Posterior vena cava (tissue), 2 donors: Measurements from ENCODE around the gene BRD4. TPM values are rescaled to one million over a fixed set of nuclear protein-coding genes. Genes with fewer than 3 reads are reported as not detected.
A peak's percentile ranks its signal among the peaks of the same experiment; 100 is the strongest.

Source experiments
- DNase-seq: peaks from one replicate; pipeline ENCODE4 v3.0.0-alpha.2; 2020; ENCODE audit warnings: low spot score
- intact Hi-C, 2 donors: fragments of 100-400 bp; cut with DNase I; formaldehyde crosslinking; loops; one replicate each; pipeline versions ENCODE4 v1.14.1 to v1.14.2; 2022 to 2023
- total RNA-seq, 2 donors: library from RNA; stranded (reverse); fragmentation: NEBNext Ultra II Directional; extraction: Animal tissue kit (Norgen Biotek cat#: 25700); gene quantifications; one replicate each; pipeline ENCODE4 v1.2.1, GENCODE V29; 2021
- donor health status: DM: yes; HTN: yes; CAD: no.
- donor health status: DM: yes; HTN: yes; CAD: no.

BRD4 gene
- total RNA-seq, 2 donors from 2014 or later, result 77.5 to 89.6 TPM

DNA sequence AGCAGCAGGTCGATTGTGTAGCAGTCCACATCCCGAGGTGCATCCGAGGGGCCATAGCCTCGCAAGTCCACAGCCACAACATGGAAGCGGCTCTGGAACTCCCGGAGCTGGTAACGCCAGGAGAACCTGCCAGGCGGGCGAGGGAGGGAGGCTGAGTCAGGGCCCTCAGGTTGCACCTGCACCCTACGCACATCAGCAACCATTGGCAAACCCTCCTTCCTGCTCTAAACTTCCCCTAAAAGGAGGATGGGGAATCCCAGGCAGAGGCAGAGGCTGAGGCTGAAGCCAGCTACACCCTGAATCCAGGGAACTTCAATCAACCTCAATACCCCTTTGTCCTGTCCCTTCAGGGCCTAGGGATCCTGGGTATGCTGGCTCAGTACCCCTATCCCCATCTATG is 101.1 kb downstream of the BRD4 start:
- intact Hi-C loops, result loop anchor here in 1 of 2 donors (10.0 kb wide), 1 partner anchor 46 kb away; no protein-coding TSS in a partner anchor

DNA sequence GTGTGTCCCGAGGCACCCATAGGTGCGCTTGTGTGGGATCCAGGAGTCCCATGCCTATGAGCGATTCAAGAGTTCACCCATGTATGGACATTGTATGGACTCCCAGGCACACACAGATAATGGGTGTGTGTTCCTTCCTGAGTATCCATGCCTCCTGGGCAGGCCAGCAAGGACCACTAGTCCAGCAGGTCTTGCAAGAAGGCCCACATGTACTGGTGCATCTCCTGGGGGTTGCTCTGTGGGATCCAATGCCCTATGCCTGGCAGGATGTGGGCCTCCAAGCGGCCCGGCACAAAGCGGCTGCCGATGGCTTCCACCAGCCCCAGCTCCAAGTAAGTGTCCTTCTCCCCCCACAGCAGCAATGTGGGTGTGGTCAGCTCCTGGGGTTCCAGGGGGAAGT is 105.1 kb downstream of the BRD4 start:
- DNase-seq, result no peak
- intact Hi-C loops, result no loop called here

More for the DNA sequence above, 101.1 kb downstream of the BRD4 start:
- no peak for DNase-seq

DNA sequence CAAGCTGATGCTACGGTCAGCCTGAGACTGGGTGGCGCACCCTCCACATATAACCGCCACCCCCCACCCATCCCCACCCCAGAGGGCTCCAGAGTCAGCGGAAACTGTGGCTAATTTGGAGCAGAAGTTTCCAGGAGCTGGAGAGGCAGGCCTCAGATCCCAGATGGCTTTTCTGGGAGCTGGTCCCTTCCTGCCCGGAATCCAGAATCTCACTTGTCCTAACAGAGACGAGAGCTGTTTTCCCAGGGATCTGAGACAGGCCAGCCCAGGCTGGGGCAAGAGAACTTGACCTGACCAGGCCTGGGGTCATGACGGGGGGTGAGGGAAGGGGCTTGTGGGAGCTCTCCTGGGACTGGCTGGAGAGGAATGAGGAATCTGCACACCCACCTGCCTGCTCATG is 106.6 kb downstream of the BRD4 start:
- intact Hi-C loops, result no loop called here
- DNase-seq, result no peak

DNA sequence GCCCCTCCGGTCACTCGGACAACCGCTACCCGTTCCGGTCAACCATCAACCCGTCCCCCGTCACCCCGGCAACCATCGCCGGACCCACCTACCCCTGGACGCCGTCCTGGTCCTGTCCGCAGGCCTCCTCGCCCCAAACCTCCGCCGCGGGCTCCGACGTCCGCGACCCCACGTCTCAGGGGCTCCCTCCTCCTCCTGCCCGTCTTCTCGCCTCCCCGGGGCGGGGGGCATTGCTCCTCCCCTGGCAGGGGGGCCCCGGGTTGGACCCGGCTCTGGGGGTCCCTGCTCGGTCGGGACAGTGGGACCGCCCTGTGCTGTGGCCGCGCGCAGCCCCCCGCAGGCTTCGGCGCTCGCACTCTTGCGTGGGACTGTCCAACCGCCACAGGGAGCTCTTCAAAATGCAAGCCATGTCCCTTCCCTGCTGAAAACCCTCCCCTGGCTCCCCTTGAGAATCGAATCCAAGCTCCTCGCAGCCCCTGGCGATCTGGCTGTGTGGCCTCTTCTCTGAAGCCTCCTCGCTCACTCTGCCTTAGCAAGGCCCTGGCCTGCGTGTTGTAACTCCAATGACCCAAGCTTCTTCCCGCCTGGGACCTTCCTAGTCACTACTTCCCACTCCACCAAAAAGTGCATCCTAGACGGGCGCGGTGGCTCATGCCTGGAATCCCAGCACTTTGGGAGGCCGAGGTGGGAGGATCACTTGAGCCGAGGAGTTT is 108.5 kb downstream of the BRD4 start:
- no peak for DNase-seq
- intact Hi-C loops, result no loop called here

DNA sequence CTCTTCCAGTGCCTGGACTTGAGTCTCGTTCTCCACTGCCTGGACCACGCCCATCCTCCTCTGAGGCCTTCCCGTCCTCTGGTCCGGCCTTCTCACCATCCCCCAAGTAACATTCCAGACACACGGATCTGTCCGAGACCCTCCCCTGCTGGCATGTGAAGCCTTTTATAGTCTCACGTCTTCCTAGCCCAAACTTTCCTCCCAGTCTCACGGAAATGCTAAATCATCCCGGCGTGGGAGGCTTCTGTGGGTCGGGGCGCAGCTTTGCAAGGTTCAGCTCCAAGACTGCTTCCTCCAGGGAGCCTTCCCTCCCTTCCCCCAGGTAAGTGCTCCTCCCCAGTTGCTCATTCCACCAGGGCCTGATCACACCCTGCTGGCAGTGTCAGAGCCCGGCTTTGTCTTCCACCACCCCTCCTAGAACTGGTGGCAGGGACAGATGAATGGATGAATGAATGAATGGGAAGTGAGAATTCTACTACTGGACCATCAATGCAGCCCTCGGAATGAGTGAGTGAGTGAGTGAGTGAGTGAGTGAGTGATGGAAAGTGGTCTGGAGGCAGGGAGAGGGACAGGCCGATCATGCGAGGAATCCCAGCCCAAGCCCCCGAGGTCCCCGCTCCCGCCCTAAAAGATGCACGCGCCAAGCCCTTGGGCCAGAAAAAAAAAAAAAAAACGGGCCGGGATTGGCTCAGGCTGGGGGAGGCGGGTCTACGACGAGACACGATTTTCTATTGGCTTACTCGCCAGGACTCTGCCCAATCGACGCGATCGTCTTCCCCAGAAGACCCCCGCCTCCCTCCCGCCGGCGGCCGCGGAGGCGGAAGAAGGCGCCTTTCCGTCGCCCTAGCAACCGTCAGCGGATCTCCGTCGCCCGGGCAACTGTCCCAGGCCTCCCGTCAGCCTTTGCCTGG is 109.3 kb downstream of the BRD4 start:
- intact Hi-C loops, result no loop called here
- DNase-seq, result peak; percentile 97

DNA sequence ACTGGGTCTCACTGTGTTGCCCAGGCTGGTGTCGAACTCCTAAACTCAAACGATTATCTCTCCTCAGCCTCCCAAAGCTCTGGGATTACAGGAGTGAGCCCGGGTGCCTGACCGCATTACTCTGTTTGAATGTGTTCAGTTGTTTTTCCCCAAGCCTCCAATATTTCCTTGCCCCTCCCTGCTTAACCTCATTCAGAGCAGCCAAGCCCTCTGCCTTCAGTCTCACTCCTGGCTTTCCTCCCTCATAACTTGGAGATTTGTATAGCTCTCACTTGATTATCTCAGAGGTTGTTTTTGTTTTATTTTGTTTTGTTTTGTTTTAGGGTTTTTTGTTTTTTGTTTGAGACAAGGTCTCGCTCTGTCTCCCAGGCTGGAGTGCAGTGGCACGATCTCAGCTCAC is 111.5 kb downstream of the BRD4 start:
- intact Hi-C loops, result no loop called here
- no peak for DNase-seq

DNA sequence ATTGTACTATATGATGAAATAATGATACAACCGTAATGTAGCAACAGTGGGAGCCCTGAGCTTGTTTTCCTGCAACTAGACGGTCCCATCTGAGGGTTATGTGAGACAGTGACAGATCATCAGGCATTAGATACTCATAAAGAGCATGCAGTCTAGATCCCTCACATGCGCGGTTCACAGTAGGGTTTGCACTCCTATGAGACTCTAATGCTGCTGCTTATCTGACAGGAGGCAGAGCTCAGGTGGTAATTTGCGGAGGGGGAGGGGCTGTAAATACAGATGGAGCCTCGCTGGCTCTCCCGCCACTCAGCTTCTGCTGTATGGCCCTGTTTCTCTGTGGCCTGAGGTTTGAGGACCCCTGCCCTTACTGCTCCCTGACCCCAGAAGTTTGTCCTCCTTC is 113.8 kb downstream of the BRD4 start:
- DNase-seq, result no peak

DNA sequence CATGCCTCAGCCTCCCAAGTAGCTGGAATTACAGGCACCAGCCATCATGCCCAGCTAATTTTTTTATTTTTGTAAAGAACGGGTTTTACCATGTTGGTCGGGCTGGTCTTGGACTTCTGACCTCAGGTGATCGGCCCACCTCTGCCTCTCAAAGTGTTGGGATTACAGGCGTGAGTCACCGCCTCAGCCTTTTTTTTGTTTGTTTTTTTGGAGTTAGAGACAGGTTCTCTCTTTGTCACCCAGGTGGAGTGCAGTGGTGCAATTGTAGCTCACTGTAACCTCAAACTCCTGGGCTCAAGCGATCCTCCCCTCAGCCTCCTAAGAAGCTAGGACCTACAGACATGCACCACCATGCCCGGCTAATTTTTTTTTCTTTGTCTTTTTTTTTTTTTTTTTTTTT is 116.0 kb downstream of the BRD4 start:
- no peak for DNase-seq
- intact Hi-C loops, result no loop called here

More for the DNA sequence above, 113.8 kb downstream of the BRD4 start:
- intact Hi-C loops, result no loop called here

DNA sequence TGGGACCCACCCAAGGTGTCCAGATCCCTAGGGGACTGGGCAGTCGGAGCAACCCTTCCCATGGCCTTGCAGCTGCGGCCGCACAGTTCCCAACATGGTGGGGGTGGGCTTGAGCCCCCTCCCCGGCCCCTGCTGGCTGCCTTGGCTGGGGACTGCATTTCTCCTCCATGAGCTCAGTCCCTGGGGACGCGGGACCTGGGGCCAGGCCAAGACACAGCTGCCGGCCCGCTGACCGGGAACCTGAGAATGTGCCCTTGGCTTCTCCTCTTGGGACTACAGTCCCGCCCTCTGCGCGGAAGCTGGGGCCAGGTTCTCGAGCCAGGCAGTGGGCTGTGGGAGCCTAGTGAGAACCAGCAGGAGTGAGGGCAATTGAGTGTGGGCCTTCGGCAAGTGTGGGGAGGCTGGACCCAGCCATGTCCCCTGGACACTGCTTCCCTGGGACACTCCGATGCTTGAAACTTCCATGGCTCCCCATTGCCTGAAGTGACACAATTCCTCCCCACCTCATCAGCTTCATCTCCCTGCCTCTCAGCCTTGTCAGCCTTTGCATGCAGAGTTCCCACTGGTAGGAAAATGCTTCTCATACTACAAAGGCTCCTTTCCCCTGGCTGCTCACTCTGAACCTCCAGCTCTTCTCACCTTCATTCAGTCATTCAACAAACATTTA is 118.5 kb downstream of the BRD4 start:
- DNase-seq, result peak; percentile 92
- intact Hi-C loops, result no loop called here

DNA sequence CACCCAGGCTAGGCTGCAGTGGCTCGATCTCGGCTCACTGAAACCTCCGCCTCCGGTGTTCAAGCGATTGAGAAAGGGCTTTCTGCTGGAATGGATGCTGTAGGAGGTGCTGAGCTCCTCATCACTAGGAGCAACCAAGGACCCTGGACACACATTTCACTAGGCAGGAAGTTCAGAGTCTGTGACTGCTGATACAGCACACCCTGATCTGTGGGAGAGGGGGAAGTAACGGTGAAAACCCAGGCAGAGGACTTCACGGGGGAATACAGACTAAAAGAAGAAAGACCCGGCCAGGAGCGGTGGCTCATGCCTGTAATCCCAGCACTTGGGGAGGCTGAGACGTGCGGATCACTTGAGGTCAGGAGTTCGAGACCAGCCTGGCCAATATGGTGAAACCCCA is 119.6 kb downstream of the BRD4 start:
- DNase-seq, result no peak
- intact Hi-C loops, result no loop called here

DNA sequence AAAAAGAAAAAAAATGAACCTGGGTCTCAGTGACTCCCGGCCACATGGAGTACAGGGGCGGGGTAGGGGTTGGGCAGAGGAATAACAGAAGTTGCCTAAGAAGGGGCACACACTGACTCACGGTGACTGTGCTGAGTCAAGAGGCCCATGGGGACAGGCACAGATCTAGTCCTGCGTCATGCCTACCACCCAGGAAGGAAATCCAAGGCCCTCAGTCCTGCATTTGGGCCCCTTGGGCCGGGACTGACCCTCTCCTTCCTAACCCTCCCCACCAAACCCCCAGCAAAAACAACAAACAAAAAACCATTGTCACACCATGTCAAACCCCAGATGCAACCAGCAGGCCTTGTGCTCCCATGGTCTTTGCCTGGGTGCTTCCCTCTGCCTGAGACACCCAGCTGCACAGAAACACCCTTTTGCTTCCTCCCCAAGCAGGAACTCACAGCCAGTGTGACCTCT is 122.0 kb downstream of the BRD4 start:
- peak; percentile 88 for DNase-seq
- intact Hi-C loops, result no loop called here

DNA sequence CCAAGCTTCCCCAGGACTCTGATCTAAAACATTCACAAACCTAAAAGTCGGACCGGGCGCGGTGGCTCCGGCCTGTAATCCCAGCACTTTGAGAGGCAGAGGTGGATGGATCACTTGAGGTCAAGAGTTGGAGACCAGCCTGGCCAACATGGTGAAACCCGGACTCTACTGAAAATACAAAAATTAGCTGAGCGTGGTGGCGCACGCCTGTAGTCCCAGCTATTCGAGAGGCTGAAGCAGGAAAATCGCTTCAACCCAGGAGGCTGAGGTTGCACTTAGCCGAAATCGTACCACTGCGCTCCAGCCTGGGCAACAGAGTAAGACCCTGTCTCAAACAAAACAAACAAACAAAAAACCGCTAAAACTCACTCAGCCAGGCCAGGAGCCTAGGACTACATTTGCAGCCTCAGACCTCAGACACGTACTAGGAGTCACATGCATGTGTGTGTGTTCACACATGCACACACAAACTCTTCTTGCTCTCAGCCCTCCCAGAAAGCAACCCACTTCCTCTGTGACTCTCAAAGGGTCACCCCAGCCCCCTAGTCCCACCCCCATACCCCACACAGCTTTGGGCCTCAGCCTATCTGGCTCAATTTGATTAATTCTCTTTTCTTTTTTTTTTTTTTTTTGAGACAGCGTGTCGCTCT is 130.8 kb downstream of the BRD4 start:
- intact Hi-C loops, result no loop called here
- DNase-seq, result no peak

DNA sequence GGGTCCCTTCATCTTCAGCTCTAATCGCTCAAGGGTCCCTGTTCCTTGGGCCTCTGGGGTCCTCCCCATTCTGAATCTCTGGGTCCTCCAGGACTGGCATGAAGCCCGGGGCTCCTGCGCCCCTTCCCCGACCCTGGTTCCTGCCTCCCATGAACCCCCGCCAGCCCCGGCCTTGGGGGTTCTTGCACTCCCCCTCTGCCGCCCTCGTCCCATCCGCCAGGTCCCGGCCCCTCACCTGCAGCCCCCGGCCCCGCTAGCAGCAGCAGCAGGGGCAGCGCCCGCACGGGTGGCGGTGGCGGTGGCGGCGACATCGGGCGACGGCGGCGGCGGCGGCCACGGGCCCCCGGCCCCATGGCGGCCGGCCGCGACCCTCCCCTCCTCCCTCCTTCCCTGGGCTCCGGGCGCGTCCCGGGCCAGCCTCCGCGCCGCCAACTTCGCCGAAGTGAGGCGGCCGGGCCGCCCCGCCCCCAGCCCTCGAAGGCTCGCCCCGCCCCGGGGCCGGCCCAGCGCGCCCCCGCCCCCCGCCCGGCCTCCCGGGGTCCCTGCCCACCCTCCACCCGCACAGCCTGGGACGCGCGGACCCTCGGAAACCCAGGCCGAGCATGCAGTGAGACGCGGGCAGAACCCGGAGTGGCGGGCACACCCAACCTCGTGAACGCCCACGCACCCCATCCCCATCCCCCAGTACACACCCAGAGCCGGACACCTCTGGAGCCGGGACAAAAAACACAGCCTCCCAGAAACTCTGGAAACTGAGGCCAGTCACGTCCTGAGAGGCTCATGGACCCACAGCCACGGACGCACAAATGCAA is 131.6 kb downstream of the BRD4 start, which contains the start of gene NOTCH3:
Gene NOTCH3 (minus strand): TSS at position 443 of the 812 bp plus-strand sequence. CDS start 90 bp downstream, at position 353.
- intact Hi-C loops, result no loop called here
- no peak for DNase-seq

DNA sequence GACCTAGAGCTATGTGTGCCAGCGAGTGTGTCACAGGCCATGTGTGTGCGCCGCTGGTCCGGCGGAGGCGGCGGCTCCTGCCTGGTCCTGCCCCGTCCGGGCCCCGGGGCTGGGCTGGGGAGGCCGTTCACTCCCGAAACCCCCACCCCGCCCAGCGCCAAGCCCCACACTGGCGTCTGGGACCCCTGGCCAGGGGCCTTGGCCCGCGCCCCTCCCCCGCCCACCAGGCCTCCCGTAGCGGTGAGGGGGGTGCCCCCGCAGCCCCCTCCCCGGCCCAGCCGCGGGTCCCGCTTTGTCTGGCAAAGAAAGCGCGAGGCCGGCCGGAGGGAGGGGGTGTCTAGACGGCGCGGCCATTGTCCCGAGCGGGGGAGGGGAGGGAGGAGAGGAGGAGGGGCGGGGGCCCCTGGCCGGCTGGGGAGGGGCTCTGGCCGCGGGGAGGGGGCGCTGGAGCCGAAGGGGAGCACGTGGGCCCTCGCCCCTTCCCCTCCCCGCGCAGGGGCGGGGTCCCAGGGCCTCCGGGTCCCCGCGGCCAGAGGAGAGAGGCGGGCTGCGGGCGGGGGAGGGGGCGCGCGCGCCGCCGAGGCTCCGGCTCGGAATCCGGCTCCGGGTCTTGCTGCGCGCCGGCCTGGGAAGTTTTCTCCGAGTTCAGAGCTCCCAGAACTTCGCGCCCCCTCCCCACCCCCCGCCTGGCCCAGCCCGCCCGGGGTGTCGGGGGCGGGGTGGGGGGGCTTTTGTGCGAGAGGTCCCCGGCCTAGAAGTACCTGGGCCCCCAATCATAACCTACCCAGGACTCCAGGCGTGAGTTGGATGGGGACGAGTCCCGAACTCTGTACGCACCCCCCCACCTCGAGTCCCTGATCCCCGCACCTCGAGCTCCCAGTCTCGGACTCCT is 132.4 kb downstream of the BRD4 start:
- DNase-seq, result no peak
- intact Hi-C loops, result loop anchor here in 1 of 2 donors (5.0 kb wide), 1 partner anchor 47 kb away; no protein-coding TSS in a partner anchor

DNA sequence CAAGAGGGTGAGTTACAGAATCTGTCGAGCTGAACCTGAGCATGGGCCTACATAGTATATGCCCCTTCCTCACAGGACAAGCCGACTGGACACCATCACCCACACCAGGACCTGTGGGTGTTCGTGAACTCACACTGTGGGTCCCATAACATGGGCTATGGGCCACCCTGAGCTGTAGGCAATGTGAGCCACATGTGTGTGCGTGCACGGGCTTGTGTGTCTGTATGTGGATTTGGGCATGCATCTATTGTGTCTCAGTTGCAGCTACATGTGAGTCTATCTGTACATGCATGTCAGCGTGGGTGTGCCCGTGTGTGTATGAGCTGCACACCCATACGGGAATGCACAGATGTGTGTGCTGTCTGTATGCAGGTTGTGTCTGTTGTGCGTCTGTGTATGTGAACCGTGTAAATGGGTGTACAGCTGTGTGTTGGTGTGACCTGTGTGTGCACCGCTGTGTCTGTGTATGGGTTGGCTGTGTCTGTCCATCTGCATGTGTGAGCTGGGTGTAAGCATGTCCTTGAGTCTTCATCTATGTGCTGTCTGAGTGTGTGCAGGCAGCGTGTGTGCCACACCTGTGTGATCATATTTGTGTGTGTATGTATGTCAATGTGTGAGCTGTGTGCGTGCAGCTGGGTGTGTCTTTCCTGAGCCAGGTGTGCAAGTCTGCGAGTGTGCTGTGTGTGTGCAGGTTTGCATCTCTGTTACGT is 133.2 kb downstream of the BRD4 start:
- intact Hi-C loops, result loop anchor here in 1 of 2 donors (5.0 kb wide), 1 partner anchor 48 kb away; no protein-coding TSS in a partner anchor
- DNase-seq, result no peak

DNA sequence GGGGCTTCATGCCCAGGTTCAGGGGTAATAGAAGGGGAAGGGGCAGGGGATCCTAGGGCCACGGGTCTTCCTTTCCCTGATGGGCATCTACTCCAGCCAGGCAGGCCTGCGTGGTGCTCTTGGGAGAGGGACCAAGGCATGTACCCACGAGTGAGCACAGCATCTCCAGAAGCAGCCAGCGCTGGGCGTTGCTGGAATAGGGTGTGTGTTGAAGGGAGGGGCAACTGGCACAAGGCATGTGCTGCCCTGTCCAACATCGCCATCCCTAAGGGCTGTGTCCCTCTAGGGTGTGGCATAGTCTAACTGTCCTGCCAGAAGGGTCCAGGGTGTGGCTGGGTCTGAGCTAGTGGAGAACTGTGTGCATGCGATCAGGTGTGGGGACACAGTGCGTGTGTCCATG is 134.4 kb downstream of the BRD4 start:
- intact Hi-C loops, result loop anchor here in 1 of 2 donors (5.0 kb wide), 1 partner anchor 49 kb away; no protein-coding TSS in a partner anchor
- no peak for DNase-seq
